Activated CD8-positive, alpha-beta memory T cell treated with anti-CD3 and anti-CD28 coated beads for 36 hours (primary cell): Measurements from ENCODE around the gene RTP1. TPM values are rescaled to one million over a fixed set of nuclear protein-coding genes. Genes with fewer than 3 reads are reported as not detected.
"Not testable (repeated sequence)": the region's sequence is repeated elsewhere in the genome, so short reads cannot be mapped to it uniquely, and the experiment has no call there.

Experiments used
- CTCF ChIA-PET: fragments of 350-600 bp; sonication (Branson Sonifier 250); formaldehyde crosslinking; loops from one replicate; lab custom pipeline; 2021; ENCODE audit warnings: antibody characterized with exemption; lab: Charles Lee
- POLR2A ChIA-PET: fragments of 350-600 bp; sonication (Branson Sonifier 250); formaldehyde crosslinking; loops from one replicate; lab custom pipeline; 2021; ENCODE audit warnings: antibody characterized with exemption; lab: Charles Lee
- total RNA-seq, 2 experiments: library from RNA; stranded (reverse); gene quantifications; one replicate each; pipeline ENCODE4 v1.2.3, GENCODE V29; 2021

RTP1 gene
- not detected for total RNA-seq

DNA sequence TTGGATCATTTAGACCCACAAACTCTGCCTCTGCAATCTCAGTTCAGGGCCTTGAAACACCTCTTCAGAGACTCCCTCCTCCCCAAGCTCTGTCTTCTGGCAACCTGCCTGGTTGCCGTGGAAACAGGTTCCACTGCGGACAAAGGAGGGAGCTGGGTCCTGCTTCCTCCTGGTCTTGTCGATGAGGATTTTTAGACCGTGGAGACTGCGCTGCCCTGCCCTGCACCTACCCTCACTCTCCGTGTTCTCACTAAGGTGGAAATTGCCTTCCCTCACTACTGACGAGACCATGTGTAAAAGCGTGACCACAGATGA, at the start of gene RTP1:
Gene RTP1 (plus strand): TSS at position 152 of the 315 bp plus-strand sequence. CDS start 30 bp downstream, at position 182.
- ChIA-PET CTCF (no interaction called here), POLR2A (no interaction called here)

- CTCF ChIA-PET: interaction anchor here (0.8 to 5.1 kb wide), 13 partner anchors 9 to 293 kb away, joined by 3 to 50 read pairs (median 4); partner anchors contain the start of gene RPL39L
- POLR2A ChIA-PET: interaction anchor here (0.9 kb wide), 1 partner anchor 11 kb away, joined by 5 read pairs; the partner anchor contains the start of gene RPL39L
Measured at GRCh38 chr3:187150186-187150585, 47.1 kb upstream of the RTP1 start.

DNA sequence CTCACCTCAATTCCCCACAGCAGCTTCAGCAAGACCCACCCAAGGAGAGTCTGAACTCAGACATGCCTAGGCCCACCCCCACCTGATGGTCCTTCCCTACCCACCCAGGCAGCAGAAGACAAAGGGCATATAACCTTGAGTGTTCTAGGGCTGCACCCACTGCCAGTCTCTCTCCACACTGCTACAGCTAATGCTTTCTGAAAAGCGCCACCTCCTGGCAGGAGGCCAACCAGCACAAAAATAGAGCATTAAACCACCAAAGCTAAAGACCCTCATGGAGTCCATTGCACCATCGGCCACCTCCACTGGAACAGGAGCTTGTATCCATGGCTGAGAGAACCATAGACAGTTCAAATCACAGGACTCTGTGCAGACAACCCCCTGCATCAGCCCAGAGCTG, 46.7 kb upstream of the RTP1 start:
- ChIA-PET POLR2A (interaction anchor here (0.9 kb wide), 1 partner anchor 11 kb away, joined by 5 read pairs; the partner anchor contains the start of gene RPL39L), CTCF (interaction anchor here (0.8 to 5.1 kb wide), 14 partner anchors 9 to 323 kb away, joined by 3 to 50 read pairs (median 4); partner anchors contain the start of gene RPL39L)

DNA sequence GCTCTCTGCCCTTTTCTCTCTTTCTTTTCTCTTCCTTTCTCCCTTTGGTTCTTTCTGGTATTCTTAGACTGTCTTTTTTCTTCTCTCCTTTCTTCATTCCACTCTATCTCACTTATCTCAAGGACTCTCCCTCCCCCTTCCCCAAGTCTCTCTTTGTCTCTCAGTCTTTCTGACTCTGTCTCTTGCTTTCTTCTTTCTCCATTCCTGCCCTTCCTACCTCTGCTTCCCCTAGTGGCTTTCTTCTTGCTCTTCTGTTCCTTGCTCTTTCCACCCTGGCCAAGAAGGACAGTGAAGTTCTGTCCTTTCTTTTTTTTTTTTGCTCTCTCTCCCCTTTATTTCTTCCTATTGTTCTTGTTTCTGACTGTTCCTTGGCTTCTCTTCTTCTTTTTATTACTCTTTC, 35.7 kb upstream of the RTP1 start:
- ChIA-PET CTCF (interaction anchor here (1.1 to 1.2 kb wide), 2 partner anchors 10 to 22 kb away, joined by 3 to 4 read pairs; partner anchors contain the start of gene RPL39L), POLR2A (no interaction called here)

- ChIA-PET CTCF (interaction anchor here (0.9 to 1.5 kb wide), 4 partner anchors 12 to 313 kb away, joined by 3 to 5 read pairs (median 4); partner anchors contain the start of gene RPL39L), POLR2A (no interaction called here)
Measured at GRCh38 chr3:187162265-187162953, 34.9 kb upstream of the RTP1 start.

DNA sequence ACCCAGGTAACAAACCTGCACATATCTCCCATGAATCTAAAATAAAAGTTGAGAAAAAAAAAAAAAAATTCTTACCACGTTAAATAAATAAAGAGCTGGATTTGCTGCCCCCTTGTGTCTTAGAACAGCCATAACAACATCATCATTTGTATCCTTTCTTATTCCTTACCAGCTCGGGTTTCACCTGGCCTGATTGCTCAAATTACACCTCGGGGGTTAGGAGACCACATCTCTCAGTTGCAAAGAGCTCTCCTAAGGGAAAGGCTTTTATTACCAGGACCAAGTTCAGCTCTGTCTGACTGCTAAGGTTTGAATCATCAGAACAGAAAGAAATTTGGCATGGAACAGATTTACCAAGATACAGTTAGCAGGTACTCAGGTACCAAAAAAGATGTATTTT, 32.1 kb upstream of the RTP1 start:
- CTCF ChIA-PET: interaction anchor here (0.6 to 2.8 kb wide), 17 partner anchors 15 to 338 kb away, joined by 3 to 27 read pairs (median 4); partner anchors contain the start of gene RPL39L
- POLR2A ChIA-PET: interaction anchor here (0.6 to 1.0 kb wide), 4 partner anchors 26 to 254 kb away, joined by 3 to 4 read pairs (median 3); partner anchors contain the start of gene RPL39L

DNA sequence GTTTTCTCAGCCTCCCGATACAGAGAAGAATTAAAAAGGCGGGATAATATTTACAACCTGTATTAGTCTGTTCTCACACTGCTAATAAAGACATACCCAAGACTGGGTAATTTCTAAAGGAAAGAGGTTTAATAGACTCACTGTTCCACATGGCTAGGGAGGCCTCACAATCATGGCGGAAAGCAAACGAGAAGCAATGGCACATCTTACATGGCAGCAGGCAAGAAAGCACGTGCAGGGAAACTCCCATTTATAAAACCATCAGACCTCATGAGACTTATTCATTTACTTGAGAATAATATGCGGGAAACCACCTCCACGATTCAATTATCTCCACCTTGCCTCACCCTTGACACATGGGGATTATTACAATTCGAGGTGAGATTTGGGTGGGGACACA, 30.5 kb upstream of the RTP1 start:
- ChIA-PET POLR2A (no interaction called here), CTCF (interaction anchor here (1.0 kb wide), 1 partner anchor 53 kb away, joined by 4 read pairs; no protein-coding TSS in a partner anchor)

DNA sequence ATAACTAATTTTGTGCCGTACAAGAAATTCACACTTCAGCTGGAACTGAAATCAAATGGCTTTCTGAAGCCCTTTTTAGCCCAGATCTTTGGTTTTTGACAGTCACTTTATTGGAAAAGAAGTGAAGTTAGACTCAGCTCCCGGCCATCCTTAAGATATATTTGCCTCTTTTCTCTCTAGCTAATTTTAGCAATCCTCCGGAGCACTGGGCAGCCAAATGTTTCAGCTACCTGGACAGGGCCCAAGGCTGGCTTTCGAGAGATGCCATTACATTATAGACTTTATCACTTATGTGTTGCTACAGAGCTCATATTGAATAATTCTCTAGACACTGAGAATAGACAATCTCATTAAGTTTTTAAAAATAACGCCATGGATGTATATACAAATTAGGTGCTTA, 29.5 kb upstream of the RTP1 start:
- CTCF ChIA-PET: interaction anchor here (0.6 kb wide), 1 partner anchor 38 kb away, joined by 3 read pairs; no protein-coding TSS in a partner anchor
- POLR2A ChIA-PET: no interaction called here

GRCh38 chr3:187169231-187169960, 27.9 kb upstream of the RTP1 start:
- POLR2A ChIA-PET: no interaction called here
- CTCF ChIA-PET: no interaction called here

- CTCF ChIA-PET: interaction anchor here (0.7 kb wide), 1 partner anchor 63 kb away, joined by 3 read pairs; no protein-coding TSS in a partner anchor
- POLR2A ChIA-PET: not testable (repeated sequence)
Measured at GRCh38 chr3:187170911-187171310, 26.4 kb upstream of the RTP1 start.

- POLR2A ChIA-PET: no interaction called here
- CTCF ChIA-PET: no interaction called here
Measured at GRCh38 chr3:187172929-187173328, 24.4 kb upstream of the RTP1 start.

DNA sequence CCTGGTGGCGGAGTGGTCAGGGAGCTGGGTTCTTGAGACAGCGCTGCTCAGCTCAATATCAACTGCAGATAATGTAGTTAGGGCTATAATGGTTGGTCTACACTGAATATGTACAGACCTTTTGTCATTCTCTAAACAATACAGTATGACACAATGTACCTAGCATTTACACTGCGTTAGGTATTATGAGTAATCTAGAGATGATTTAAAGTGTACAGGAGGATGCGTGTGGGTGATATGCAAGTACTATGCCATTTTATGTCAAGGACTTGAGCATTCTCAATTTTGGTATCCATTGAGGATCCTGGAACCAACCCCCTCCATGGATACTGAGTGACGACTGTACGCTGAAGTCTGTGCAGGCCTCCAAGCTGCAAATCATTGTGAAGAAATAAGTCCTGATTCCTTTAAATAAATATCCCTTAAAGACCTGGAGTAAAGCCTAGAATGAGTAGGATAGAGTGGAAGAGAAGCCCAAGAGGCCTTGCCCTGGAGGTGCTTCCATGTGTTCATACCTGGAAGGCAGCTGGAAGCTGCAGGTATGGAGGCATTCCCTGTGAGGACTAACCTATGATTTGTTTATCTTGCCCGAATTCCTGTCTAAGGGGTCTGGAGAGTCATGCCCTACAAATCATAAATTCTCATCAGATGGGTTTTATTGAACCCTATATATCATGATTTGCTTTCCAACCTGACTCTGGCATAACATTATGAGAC, 15.7 kb upstream of the RTP1 start:
- ChIA-PET CTCF (no interaction called here), POLR2A (no interaction called here)

DNA sequence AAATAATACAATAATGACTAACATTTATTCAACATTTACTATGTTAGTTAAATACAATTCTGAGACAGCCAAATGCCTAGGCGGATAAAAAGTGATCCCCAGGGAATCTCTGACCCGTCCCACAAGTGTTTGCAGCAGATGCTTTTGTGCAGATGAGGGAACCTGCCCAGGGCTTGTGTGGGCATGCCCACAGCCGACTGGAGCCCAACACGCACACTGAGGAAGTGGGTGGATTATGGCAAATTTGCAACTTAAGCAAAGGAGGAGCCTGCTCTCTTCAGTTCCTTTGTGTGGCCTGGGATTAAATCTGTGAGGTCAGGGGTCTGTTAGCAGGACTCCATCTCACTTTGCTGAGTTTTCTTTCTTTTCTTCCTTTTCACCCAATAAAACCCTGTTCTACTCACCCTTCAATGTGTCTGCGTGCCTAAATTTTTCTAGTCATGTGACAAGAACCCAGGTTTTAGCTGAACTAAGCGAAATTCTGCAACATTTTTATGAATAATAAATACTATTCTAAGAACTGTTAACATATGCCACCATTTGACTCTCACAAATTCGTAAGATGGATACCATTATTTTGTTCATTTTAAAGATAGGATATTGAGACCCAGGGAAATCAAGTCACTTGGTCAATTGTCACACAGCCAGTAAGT, 13.9 kb upstream of the RTP1 start:
- ChIA-PET CTCF (no interaction called here), POLR2A (no interaction called here)

DNA sequence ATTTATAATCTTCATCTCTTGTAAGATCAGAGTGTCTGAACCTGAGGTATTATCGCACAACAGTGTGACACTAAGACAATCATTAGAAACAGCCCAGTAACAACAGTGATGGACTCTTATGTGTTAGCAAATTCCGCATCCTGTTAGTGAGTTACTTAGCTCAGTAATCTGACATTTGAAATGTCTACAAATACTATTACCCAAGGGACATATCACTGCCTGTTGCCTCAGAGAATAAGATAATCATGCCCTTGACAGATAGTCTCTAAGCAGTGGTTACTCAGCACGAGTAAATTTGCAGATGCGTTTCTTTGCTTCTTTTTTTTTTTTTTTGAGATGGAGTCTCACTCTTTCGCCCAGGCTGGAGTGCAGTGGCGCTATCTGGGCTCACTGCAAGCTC, 13.4 kb upstream of the RTP1 start:
- POLR2A ChIA-PET: no interaction called here
- CTCF ChIA-PET: no interaction called here

DNA sequence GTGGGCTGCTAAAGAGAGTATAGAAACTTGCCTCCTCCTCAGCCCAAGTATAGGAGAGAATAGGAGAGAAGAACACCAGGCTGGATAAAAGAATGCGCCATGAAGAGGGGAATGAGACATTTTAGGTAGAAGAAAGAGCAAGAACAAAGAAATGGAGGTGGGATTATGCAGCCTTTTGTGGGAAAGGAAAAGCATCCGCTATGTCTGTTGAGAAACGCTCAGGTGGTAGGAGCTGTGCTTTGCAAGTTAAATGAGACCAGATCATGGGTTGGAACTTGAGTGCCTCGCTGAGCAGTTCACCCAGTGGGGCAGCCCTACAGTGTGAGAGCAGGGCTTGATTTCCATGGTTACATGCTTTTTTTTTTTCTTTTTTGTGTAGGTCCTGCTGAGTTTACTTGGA, 11.5 kb upstream of the RTP1 start:
- ChIA-PET CTCF (no interaction called here), POLR2A (no interaction called here)

DNA sequence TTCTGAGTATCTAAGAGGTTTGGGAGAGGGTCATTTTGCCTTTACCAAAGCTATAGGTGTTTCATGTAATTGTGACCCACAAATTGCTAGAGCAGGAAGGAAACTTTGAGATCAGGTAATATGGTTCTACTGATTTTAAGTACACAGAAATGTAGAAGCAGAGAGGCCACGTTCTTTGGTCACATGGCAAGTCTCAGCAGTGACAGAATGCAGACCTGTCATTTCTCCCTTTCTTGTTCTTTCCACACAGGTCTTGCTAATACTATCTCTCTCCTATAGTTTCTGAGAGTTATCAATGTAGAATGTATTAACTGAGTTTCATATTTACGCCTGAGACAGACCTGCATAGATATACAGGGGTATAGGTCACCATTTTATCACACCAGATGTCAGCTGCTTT, 10.9 kb upstream of the RTP1 start:
- ChIA-PET POLR2A (no interaction called here), CTCF (no interaction called here)

GRCh38 chr3:187186801-187187421, 10.4 kb upstream of the RTP1 start:
- POLR2A ChIA-PET: no interaction called here

DNA sequence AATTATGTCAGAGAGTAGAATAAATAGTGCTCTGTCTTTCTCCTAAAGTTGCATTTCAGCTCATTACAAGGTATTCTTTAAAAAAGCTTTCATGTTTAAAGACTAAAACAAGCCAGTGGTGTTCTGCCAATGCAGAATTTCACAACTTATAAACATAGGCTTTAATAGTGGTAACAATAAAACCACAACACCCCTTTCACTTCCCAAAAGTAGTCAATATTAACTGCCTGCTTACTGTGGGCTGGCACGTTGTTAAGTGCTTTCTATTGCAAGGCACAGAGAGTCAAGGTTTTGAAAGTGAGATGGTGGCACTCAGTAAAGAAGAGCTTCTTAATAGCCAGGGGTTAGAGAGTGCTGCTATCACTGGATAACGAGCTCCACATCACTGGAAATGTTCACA, 8.4 kb upstream of the RTP1 start:
- POLR2A ChIA-PET: no interaction called here
- CTCF ChIA-PET: no interaction called here

More at GRCh38 chr3:187186801-187187421, 10.4 kb upstream of the RTP1 start:
- CTCF ChIA-PET: interaction anchor here (1.0 kb wide), 1 partner anchor 21 kb away, joined by 3 read pairs; no protein-coding TSS in a partner anchor
